Astrocyte of the spinal cord (primary cell): Measurements from ENCODE around the gene MAS1L.

Experiments used
- DNase-seq: peaks from one replicate; pipeline ENCODE4 v3.0.0; 2011; ENCODE audit warnings: low read depth, low spot score
- H3K4me3 ChIP-seq: 2 replicates; pipeline ENCODE4 v1.5.1; 2011; ENCODE audit warnings: low read depth, mild to moderate bottlenecking, low read length, moderate library complexity
- CTCF ChIP-seq: IDR thresholded peaks from 2 replicates; pipeline ENCODE4 v1.5.1; 2012; ENCODE audit warnings: low read depth, mild to moderate bottlenecking, low read length, inconsistent platforms
- in situ Hi-C: cut with HindIII; loops from 2 replicates; pipeline ENCODE4 v1.10.0; 2017; ENCODE audit warnings: low sequenced_read_pairs

The MAS1L gene

GRCh38 chr6:29516108-29516507 lies 28.4 kb upstream of the MAS1L start:
- H3K4me3 ChIP-seq: no peak overlapping the region
- no peak for TF ChIP-seq CTCF
- peak; percentile 87 for DNase-seq
- in situ Hi-C loops: no loop called here

- no peak for TF ChIP-seq CTCF
- in situ Hi-C loops: no loop called here
Measured at GRCh38 chr6:29510746-29511300, 23.1 kb upstream of the MAS1L start.

GRCh38 chr6:29510202-29510601 lies 22.4 kb upstream of the MAS1L start:
- peak; percentile 3 for DNase-seq
- in situ Hi-C loops: no loop called here
- H3K4me3 ChIP-seq: no peak overlapping the region
- TF ChIP-seq CTCF: no peak

More at GRCh38 chr6:29510746-29511300, 23.1 kb upstream of the MAS1L start:
- DNase-seq: no peak
- no peak overlapping the region for H3K4me3 ChIP-seq

- TF ChIP-seq CTCF: no peak
- in situ Hi-C loops: no loop called here
- DNase-seq: no peak
- H3K4me3 ChIP-seq: no peak overlapping the region
Measured at GRCh38 chr6:29509711-29510110, 22.0 kb upstream of the MAS1L start.

- H3K4me3 ChIP-seq: no peak overlapping the region
- no peak for DNase-seq
- no peak for TF ChIP-seq CTCF
- in situ Hi-C loops: no loop called here
Measured at GRCh38 chr6:29509239-29509638, 21.5 kb upstream of the MAS1L start.

- no peak for DNase-seq
- TF ChIP-seq CTCF: no peak
- in situ Hi-C loops: no loop called here
- no peak overlapping the region for H3K4me3 ChIP-seq
Measured at GRCh38 chr6:29507319-29507718, 19.6 kb upstream of the MAS1L start.
